ENCODE results near the gene CDRT15L2.
"Not testable (repeated sequence)": the region's sequence is repeated elsewhere in the genome, so short reads cannot be mapped to it uniquely, and the experiment has no call there.

- TF ChIP-seq CTCF, EP300 (IDR thresholded peaks at IDR 0.05): not testable (repeated sequence)
Observed at GRCh38 chr17:20573216-20573615, 6.3 kb upstream of the CDRT15L2 start.

Measured in stomach (tissue), 4 donors.